Right atrium auricular region (tissue), 2 donors: ENCODE results near the gene CORO2B. TPM values are rescaled to one million over a fixed set of nuclear protein-coding genes. Genes with fewer than 3 reads are reported as not detected.

Source experiments
- DNase-seq: peaks from one replicate; pipeline ENCODE4 v3.0.0-alpha.2; 2019; ENCODE audit warnings: low spot score
- H3K27ac ChIP-seq, 2 donors: fragments of 200-600 bp; sonication (generic); 1 replicate in 1 of 2; 2 replicates in 1 of 2; pipeline ENCODE4 v1.5.1; 2016 to 2019
- H3K27me3 ChIP-seq, 2 donors: fragments of 200-600 bp; sonication (generic); one replicate each; pipeline versions ENCODE4 v1.5.1 to v1.6.0; 2017 to 2019
- H3K36me3 ChIP-seq: fragments of 200-600 bp; sonication (generic); one replicate; pipeline ENCODE4 v1.5.1; 2016
- H3K4me1 ChIP-seq, 2 donors: fragments of 200-600 bp; sonication (generic); one replicate each; pipeline versions ENCODE4 v1.5.1 to v1.6.0; 2017 to 2019
- H3K4me3 ChIP-seq, 2 donors: fragments of 200-600 bp; sonication (generic); 1 replicate in 1 of 2; 2 replicates in 1 of 2; pipeline ENCODE4 v1.5.1; 2017 to 2019; ENCODE audit warnings: mild to moderate bottlenecking in 1 of 2, moderate library complexity in 1 of 2
- H3K9me3 ChIP-seq, 2 donors: fragments of 200-600 bp; sonication (generic); one replicate each; pipeline ENCODE4 v1.5.1; 2019
- total RNA-seq, 2 donors: library from RNA; depleted of rRNA; stranded (reverse); fragments of >200 nt; gene quantifications; one replicate each; pipeline ENCODE4 v1.1.0, GENCODE V29; 2016
- TF ChIP-seq, protein P1 (sequence below), 2 donors: fragments of 200-600 bp; sonication (generic); IDR thresholded peaks; one replicate each; pipeline ENCODE4 v1.5.1; 2019; ENCODE audit warnings: antibody characterized with exemption in 2 of 2

The CORO2B gene
- total RNA-seq, 2 donors from 2014 or later, result 6.0 to 9.7 TPM

DNA sequence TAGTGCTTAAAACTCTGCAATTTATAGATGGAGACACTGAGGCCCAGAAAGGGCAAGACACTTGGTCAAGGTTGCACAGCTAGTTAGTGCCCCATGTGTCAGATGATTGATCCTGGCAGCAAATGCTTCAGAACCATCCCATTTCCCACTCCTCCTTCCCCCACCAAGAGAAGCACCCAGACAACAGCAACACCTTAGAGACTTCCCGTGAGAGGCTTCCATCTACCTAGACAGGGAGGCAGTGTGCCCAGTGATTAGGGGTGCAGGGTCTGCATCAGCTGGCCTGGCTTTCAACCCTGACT lies 77.6 kb downstream of the CORO2B start:
- no peaks in the 10 kb centered on the region for H3K36me3 ChIP-seq
- H3K27me3 ChIP-seq, result no peaks in the 10 kb centered on the region
- H3K4me1 ChIP-seq, result peaks cover 0 to 11% of the 10 kb centered on the region in 2 donors
- H3K4me3 ChIP-seq, result no peak overlapping the region
- DNase-seq, result no peak
- no peak overlapping the region for H3K27ac ChIP-seq
- TF ChIP-seq, protein P1, sequence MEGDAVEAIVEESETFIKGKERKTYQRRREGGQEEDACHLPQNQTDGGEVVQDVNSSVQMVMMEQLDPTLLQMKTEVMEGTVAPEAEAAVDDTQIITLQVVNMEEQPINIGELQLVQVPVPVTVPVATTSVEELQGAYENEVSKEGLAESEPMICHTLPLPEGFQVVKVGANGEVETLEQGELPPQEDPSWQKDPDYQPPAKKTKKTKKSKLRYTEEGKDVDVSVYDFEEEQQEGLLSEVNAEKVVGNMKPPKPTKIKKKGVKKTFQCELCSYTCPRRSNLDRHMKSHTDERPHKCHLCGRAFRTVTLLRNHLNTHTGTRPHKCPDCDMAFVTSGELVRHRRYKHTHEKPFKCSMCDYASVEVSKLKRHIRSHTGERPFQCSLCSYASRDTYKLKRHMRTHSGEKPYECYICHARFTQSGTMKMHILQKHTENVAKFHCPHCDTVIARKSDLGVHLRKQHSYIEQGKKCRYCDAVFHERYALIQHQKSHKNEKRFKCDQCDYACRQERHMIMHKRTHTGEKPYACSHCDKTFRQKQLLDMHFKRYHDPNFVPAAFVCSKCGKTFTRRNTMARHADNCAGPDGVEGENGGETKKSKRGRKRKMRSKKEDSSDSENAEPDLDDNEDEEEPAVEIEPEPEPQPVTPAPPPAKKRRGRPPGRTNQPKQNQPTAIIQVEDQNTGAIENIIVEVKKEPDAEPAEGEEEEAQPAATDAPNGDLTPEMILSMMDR (IDR thresholded peaks at IDR 0.05), result no peak
- H3K9me3 ChIP-seq, result no peaks in the 10 kb centered on the region

DNA sequence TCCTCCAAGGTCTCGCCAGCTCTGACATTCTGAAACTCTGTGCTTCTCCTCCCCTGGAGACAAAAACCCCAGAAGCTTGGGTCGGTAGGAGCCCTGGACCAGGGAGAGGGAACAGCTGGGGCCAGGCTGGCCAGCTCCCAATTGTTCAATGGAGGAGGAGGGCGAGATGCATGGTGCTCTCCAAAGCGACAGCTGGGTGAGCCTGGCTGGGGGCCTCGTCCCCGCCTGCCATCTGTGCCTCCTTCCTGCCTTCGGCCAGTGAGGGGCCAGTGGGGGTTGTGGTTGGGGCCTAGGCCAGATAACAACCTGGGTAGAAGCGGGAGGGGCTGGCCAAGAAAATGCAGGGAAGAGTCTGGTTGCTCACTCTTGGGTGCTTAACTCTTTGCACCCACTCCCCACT lies 79.4 kb downstream of the CORO2B start:
- no peak for DNase-seq
- TF ChIP-seq, protein P1 (IDR thresholded peaks at IDR 0.05), result no peak
- no peaks in the 10 kb centered on the region for H3K9me3 ChIP-seq
- no peaks in the 10 kb centered on the region for H3K4me1 ChIP-seq
- H3K4me3 ChIP-seq, result no peak overlapping the region
- H3K27ac ChIP-seq, result no peak overlapping the region
- no peaks in the 10 kb centered on the region for H3K36me3 ChIP-seq
- H3K27me3 ChIP-seq, result no peaks in the 10 kb centered on the region

DNA sequence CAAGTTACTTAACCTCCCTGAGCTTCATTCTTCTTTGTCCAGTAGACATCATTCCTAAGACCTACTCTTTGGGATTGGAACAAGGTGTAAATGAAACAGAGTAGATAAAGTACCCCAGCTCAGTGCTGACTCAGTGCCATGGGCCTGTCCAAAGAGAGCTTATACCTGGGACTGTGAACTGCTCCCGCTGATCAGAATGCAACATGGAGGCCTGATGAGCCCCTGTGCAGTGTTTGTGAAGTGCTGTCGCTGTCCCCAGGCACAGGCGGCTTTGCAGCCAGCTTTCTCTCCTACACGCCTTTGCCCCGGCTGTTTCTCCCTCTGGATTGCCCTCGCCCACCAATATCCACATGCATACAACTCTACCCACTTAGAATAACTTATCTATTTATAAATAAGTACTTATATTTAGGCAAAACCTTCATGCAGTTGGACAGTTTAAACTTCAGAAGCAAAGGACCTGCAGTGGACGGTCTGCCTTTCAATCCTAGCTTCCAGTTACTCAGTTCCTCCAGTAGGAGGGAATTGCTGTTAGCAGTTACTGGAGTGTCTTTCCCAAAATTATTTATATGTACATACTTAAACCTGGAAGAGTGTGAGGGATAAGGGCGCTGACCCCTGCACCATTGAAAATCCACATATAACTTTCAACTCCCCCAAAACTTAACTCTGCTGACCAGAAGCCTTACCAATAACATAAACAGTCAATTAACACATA lies 80.0 kb downstream of the CORO2B start:
- Histone ChIP-seq H3K27ac (no peak overlapping the region), H3K4me1 (no peaks in the 10 kb centered on the region), H3K4me3 (no peak overlapping the region), H3K9me3 (no peaks in the 10 kb centered on the region), H3K27me3 (no peaks in the 10 kb centered on the region), H3K36me3 (no peaks in the 10 kb centered on the region)
- no peak for DNase-seq
- TF ChIP-seq, protein P1 (IDR thresholded peaks at IDR 0.05), result peak in 1 of 2 donors; percentile 18

DNA sequence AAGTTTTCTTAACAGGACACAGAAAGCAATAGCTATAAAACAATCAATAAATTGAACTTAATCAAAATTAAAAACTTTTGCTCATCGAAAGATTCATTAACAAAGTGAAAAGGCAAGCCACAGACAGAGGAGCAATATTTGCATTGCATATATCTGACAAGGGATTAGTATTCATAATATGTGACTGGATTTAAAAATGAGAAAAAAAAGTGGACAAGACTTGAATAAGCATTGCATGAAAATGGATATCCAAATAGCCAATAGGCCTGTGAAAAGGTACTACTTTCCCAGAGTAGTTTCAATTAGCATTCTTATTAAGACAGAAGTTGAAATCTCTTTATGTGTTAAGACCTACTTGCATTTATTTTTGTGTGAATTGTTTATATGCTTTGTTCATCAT lies 84.7 kb downstream of the CORO2B start:
- no peaks in the 10 kb centered on the region for H3K36me3 ChIP-seq
- no peak overlapping the region for H3K4me3 ChIP-seq
- no peaks in the 10 kb centered on the region for H3K4me1 ChIP-seq
- H3K9me3 ChIP-seq, result no peaks in the 10 kb centered on the region
- TF ChIP-seq, protein P1 (IDR thresholded peaks at IDR 0.05), result no peak
- H3K27ac ChIP-seq, result no peak overlapping the region
- no peak for DNase-seq
- H3K27me3 ChIP-seq, result no peaks in the 10 kb centered on the region

DNA sequence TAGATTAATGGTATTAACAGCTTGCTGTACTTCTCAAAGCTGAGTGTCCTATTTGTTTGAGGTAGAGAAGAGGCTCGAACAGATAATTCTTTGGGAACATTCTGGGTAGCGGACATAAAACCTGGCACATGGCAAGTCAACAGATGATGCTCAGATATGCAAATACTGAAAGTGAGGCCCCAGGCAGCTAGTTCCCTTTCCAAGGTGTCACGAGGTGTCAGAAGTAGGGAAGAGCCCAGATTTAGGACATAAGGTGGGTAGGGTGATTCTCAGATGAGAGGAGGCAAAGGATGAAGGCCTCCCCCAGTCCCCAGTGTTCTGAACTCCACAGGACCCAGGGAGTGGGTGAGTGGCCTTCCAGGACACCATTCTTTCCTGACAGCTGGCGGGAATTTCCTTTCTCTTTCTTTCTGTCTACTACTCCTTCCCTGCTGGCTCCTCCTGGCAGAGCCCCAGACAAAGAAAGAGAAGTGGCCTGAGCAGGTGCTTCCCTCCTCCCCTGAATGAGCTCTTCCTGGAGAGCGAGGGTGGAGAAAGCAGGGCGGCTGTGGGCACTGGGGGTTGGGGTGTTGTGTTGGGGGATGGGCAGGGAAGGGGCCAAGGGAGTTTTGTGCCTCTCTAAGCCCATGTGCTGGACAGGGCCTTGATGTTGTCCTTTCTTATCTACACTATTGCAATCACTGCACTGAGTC lies 87.5 kb downstream of the CORO2B start:
- Histone ChIP-seq H3K27ac (no peak overlapping the region), H3K9me3 (no peaks in the 10 kb centered on the region), H3K4me1 (no peaks in the 10 kb centered on the region), H3K4me3 (no peak overlapping the region), H3K36me3 (no peaks in the 10 kb centered on the region), H3K27me3 (no peaks in the 10 kb centered on the region)
- TF ChIP-seq, protein P1 (IDR thresholded peaks at IDR 0.05), result no peak
- DNase-seq, result no peak
